WTC11 (cell line): ENCODE measurements around the gene CTIF. TPM values are rescaled to one million over a fixed set of nuclear protein-coding genes. Genes with fewer than 3 reads are reported as not detected.

Source experiments
- ATAC-seq: fragments of 200-7000 bp; cut with Tn5 transposase; 2 replicates; pipeline ENCODE4 v1.10.0; 2021; ENCODE audit warnings: mild to moderate bottlenecking, moderate library complexity
- CTCF ChIA-PET: fragments of 300-600 bp; sonication (Branson Sonifier 250); formaldehyde crosslinking; loops from one replicate; lab custom pipeline; 2021; ENCODE audit warnings: antibody characterized with exemption; lab: Charles Lee
- POLR2A ChIA-PET: fragments of 350-600 bp; sonication (Branson Sonifier 250); formaldehyde crosslinking; loops from one replicate; lab custom pipeline; 2021; ENCODE audit warnings: antibody characterized with exemption; lab: Charles Lee
- DNase-seq: peaks from one replicate; pipeline ENCODE4 v3.0.0; 2021; ENCODE audit warnings: low spot score
- H3K27ac Mint-ChIP-seq: 2 replicates; pipeline ENCODE4 v1.8.0; 2021; ENCODE audit warnings: mixed read lengths
- H3K27me3 Mint-ChIP-seq: 2 replicates; pipeline ENCODE4 v1.8.0; 2021; ENCODE audit warnings: low read depth, mild to moderate bottlenecking, moderate library complexity, mixed read lengths
- H3K36me3 Mint-ChIP-seq: 2 replicates; pipeline ENCODE4 v1.8.0; 2021; ENCODE audit warnings: mixed read lengths
- H3K4me1 Mint-ChIP-seq: 2 replicates; pipeline ENCODE4 v1.8.0; 2022; ENCODE audit warnings: mixed read lengths
- H3K4me3 Mint-ChIP-seq: 2 replicates; pipeline ENCODE4 v1.8.0; 2021; ENCODE audit warnings: mild to moderate bottlenecking, moderate library complexity, mixed read lengths
- H3K9me3 Mint-ChIP-seq: 2 replicates; pipeline ENCODE4 v1.8.0; 2021; ENCODE audit warnings: mixed read lengths
- JAZF1 ChIP-seq: fragments of 250-450 bp; sonication (Bioruptor Pico); IDR thresholded peaks from 2 replicates; pipeline ENCODE4 v1.9.0; 2021; ENCODE audit warnings: moderate library complexity, mild to moderate bottlenecking, inconsistent platforms
- NFE2L1 ChIP-seq: sonication (generic); formaldehyde crosslinking; IDR thresholded peaks from 2 replicates; pipeline ENCODE4 v1.8.1; 2023; ENCODE audit warnings: missing genetic modification reagents
- SMAD4 ChIP-seq: sonication (generic); formaldehyde crosslinking; IDR thresholded peaks from 2 replicates; pipeline ENCODE4 v1.8.0; 2022; ENCODE audit warnings: mild to moderate bottlenecking, missing genetic modification reagents
- TCF7 ChIP-seq: sonication (generic); formaldehyde crosslinking; IDR thresholded peaks from 2 replicates; pipeline ENCODE4 v1.8.0; 2022; ENCODE audit warnings: mild to moderate bottlenecking, low read depth, missing genetic modification reagents, moderate library complexity
- TEAD4 ChIP-seq: sonication (generic); formaldehyde crosslinking; IDR thresholded peaks from 2 replicates; pipeline ENCODE4 v1.8.0; 2022; ENCODE audit warnings: mild to moderate bottlenecking, missing genetic modification reagents
- ZNF317 ChIP-seq: sonication (generic); formaldehyde crosslinking; IDR thresholded peaks from 2 replicates; pipeline ENCODE4 v1.8.1; 2023; ENCODE audit warnings: low read depth, mild to moderate bottlenecking, moderate library complexity, missing genetic modification reagents, borderline replicate concordance
- ZNF396 ChIP-seq: fragments of 250-450 bp; sonication (Bioruptor Pico); IDR thresholded peaks from 2 replicates; pipeline ENCODE4 v1.8.0; 2021; ENCODE audit warnings: mild to moderate bottlenecking, moderate library complexity, borderline replicate concordance
- ZNF416 ChIP-seq: fragments of 250-450 bp; sonication (Bioruptor Pico); IDR thresholded peaks from 2 replicates; pipeline ENCODE4 v1.9.0; 2021; ENCODE audit warnings: mild to moderate bottlenecking, inconsistent platforms
- total RNA-seq: library from RNA; stranded (reverse); gene quantifications from 3 replicates; pipeline ENCODE4 v1.2.3, GENCODE V29; 2021
- TF ChIP-seq, protein P1 (sequence below): fragments of 250-450 bp; sonication (Bioruptor Pico); conservative IDR thresholded peaks from 2 replicates; pipeline ENCODE4 v1.9.0; 2021; ENCODE audit warnings: mild to moderate bottlenecking
- TF ChIP-seq, protein P2 (sequence below): sonication (generic); formaldehyde crosslinking; IDR thresholded peaks from 2 replicates; pipeline ENCODE4 v1.8.0; 2023; ENCODE audit warnings: missing genetic modification reagents
- TF ChIP-seq, protein P3 (sequence below): sonication (generic); formaldehyde crosslinking; IDR thresholded peaks from 2 replicates; pipeline ENCODE4 v1.8.1; 2023; ENCODE audit warnings: mild to moderate bottlenecking, missing genetic modification reagents, moderate library complexity
- TF ChIP-seq, protein P4 (sequence below): fragments of 250-450 bp; sonication (Bioruptor Pico); IDR thresholded peaks from 2 replicates; pipeline ENCODE4 v1.8.0; 2021; ENCODE audit warnings: mild to moderate bottlenecking
- TF ChIP-seq, protein P5 (sequence below): sonication (generic); formaldehyde crosslinking; IDR thresholded peaks from 2 replicates; pipeline ENCODE4 v1.8.0; 2023; ENCODE audit warnings: missing genetic modification reagents, mild to moderate bottlenecking, borderline replicate concordance
- TF ChIP-seq, protein P6 (sequence below): sonication (generic); formaldehyde crosslinking; IDR thresholded peaks from 2 replicates; pipeline ENCODE4 v1.8.1; 2023; ENCODE audit warnings: mild to moderate bottlenecking, missing genetic modification reagents

Gene CTIF
- total RNA-seq, 1 experiment from 2014 or later = 28.5 TPM

DNA sequence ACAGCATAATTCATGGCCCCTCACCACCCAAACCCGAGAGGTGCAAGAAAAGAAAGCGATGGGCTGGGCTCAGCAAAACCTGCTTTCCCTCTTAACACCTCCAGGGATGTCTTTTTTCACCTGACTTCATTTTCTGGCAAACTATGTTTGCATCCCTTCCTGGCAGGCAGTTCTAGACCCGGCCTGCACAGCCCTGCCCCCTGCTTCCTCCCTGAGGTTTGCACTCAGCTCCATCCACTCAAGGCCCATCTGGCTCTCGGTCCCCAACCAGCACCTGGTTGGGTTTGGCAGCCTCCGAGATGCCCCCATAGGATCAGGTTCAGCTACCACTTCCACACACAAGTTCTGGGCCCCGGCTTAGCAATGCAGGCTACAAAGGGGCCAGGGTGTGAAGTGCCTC, 226.2 kb downstream of the CTIF start:
- ATAC-seq (no peak; the same call in 1 of the 2 replicates), DNase-seq (no peak)
- Mint-ChIP-seq H3K4me1 (peaks cover 9% of the 10 kb centered on the region), H3K4me3 (no peak overlapping the region), H3K36me3 (peaks cover 9% of the 10 kb centered on the region), H3K27me3 (no peaks in the 10 kb centered on the region), H3K9me3 (0 out of 2 replicates have a peak, but pooled peaks cover 4% of the 10 kb centered on the region), H3K27ac (peak overlapping the region; percentile 71; the same call in 1 of the 2 replicates)
- POLR2A ChIA-PET = no interaction called here
- CTCF ChIA-PET = interaction anchor here (1.0 kb wide), 1 partner anchor 94 kb away, joined by 4 read pairs; no protein-coding TSS in a partner anchor
- TF ChIP-seq, protein P1, sequence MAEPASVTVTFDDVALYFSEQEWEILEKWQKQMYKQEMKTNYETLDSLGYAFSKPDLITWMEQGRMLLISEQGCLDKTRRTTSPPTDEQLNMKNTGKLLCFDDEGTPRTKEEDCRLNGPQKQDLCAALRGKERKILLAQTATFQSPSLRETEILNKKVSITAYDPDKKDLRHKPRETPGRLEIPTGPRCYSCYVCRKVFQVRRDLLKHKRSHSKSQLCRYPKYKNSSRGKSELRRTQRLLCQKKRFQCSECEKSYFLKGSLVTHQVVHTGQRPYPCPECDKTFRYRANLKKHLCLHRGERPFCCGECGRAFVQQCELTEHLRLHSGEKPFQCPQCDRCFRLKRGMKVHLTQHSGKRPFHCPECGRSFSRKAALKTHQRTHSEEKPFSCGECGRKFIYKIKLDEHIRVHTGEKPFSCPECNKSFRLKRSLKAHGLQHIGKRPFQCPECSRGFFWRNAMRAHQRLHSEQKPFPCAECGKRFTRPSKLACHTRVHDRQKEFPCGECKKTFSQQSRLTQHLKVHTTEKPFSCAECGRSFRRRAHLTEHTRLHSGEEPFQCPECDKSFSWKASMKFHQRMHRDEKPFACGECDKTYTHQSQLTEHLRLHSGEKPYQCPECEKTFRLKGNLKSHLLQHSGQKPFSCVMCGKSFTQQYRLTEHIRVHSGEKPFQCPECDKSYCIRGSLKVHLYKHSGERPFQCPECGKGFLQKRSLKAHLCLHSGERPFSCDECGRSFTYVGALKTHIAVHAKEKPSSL (CRISPR knock-in tag) = no peak
- TF ChIP-seq, protein P2, sequence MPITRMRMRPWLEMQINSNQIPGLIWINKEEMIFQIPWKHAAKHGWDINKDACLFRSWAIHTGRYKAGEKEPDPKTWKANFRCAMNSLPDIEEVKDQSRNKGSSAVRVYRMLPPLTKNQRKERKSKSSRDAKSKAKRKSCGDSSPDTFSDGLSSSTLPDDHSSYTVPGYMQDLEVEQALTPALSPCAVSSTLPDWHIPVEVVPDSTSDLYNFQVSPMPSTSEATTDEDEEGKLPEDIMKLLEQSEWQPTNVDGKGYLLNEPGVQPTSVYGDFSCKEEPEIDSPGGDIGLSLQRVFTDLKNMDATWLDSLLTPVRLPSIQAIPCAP (CRISPR knock-in tag) = no peak
- TF ChIP-seq NFE2L1 (CRISPR knock-in tag) (no peak), ZNF396 (CRISPR knock-in tag) (no peak), SMAD4 (CRISPR knock-in tag) (no peak), JAZF1 (CRISPR knock-in tag) (no peak), TCF7 (CRISPR knock-in tag) (no peak), ZNF416 (CRISPR knock-in tag) (no peak), TEAD4 (CRISPR knock-in tag) (no peak), ZNF317 (CRISPR knock-in tag) (no peak)
- TF ChIP-seq, protein P3, sequence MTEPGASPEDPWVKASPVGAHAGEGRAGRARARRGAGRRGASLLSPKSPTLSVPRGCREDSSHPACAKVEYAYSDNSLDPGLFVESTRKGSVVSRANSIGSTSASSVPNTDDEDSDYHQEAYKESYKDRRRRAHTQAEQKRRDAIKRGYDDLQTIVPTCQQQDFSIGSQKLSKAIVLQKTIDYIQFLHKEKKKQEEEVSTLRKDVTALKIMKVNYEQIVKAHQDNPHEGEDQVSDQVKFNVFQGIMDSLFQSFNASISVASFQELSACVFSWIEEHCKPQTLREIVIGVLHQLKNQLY = no peak
- TF ChIP-seq, protein P4, sequence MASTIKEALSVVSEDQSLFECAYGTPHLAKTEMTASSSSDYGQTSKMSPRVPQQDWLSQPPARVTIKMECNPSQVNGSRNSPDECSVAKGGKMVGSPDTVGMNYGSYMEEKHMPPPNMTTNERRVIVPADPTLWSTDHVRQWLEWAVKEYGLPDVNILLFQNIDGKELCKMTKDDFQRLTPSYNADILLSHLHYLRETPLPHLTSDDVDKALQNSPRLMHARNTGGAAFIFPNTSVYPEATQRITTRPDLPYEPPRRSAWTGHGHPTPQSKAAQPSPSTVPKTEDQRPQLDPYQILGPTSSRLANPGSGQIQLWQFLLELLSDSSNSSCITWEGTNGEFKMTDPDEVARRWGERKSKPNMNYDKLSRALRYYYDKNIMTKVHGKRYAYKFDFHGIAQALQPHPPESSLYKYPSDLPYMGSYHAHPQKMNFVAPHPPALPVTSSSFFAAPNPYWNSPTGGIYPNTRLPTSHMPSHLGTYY = no peak
- TF ChIP-seq, protein P5, sequence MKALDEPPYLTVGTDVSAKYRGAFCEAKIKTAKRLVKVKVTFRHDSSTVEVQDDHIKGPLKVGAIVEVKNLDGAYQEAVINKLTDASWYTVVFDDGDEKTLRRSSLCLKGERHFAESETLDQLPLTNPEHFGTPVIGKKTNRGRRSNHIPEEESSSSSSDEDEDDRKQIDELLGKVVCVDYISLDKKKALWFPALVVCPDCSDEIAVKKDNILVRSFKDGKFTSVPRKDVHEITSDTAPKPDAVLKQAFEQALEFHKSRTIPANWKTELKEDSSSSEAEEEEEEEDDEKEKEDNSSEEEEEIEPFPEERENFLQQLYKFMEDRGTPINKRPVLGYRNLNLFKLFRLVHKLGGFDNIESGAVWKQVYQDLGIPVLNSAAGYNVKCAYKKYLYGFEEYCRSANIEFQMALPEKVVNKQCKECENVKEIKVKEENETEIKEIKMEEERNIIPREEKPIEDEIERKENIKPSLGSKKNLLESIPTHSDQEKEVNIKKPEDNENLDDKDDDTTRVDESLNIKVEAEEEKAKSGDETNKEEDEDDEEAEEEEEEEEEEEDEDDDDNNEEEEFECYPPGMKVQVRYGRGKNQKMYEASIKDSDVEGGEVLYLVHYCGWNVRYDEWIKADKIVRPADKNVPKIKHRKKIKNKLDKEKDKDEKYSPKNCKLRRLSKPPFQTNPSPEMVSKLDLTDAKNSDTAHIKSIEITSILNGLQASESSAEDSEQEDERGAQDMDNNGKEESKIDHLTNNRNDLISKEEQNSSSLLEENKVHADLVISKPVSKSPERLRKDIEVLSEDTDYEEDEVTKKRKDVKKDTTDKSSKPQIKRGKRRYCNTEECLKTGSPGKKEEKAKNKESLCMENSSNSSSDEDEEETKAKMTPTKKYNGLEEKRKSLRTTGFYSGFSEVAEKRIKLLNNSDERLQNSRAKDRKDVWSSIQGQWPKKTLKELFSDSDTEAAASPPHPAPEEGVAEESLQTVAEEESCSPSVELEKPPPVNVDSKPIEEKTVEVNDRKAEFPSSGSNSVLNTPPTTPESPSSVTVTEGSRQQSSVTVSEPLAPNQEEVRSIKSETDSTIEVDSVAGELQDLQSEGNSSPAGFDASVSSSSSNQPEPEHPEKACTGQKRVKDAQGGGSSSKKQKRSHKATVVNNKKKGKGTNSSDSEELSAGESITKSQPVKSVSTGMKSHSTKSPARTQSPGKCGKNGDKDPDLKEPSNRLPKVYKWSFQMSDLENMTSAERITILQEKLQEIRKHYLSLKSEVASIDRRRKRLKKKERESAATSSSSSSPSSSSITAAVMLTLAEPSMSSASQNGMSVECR (CRISPR knock-in tag) = no peak
- TF ChIP-seq, protein P6, sequence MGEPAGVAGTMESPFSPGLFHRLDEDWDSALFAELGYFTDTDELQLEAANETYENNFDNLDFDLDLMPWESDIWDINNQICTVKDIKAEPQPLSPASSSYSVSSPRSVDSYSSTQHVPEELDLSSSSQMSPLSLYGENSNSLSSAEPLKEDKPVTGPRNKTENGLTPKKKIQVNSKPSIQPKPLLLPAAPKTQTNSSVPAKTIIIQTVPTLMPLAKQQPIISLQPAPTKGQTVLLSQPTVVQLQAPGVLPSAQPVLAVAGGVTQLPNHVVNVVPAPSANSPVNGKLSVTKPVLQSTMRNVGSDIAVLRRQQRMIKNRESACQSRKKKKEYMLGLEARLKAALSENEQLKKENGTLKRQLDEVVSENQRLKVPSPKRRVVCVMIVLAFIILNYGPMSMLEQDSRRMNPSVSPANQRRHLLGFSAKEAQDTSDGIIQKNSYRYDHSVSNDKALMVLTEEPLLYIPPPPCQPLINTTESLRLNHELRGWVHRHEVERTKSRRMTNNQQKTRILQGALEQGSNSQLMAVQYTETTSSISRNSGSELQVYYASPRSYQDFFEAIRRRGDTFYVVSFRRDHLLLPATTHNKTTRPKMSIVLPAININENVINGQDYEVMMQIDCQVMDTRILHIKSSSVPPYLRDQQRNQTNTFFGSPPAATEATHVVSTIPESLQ (CRISPR knock-in tag) = no peak
